ENCODE results near the gene CBFA2T2. TPM values are rescaled to one million over a fixed set of nuclear protein-coding genes. Genes with fewer than 3 reads are reported as not detected.
A peak's percentile ranks its signal among the peaks of the same experiment; 100 is the strongest.
"Not testable (repeated sequence)": the region's sequence is repeated elsewhere in the genome, so short reads cannot be mapped to it uniquely, and the experiment has no call there.

Gene CBFA2T2
- total RNA-seq, 2 experiments from 2014 or later, result 10.2 to 10.9 TPM

DNA sequence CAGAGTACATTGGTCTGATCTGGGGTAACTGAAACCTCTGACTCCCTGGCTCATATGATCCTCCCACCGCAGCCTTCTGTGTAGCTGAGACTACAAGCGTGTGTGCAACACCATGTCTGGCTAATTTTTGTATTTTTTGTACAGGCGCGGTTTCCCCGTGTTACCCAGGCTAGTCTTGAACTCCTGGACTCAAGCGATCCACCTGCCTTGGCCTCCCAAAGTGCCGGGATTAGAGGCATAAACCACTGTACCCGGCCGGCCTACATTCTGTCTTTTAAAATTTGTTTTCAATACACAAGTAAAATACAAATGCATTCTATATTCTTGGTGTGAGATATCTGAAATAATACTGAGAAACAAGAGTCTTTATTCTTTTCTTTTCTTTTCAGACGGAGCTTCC is 1.7 kb upstream of the CBFA2T2 start:
- POLR2A ChIA-PET, result no interaction called here
- Mint-ChIP-seq H3K4me3 (peak overlapping the region; percentile 15), H3K9me3 (no peaks in the 10 kb centered on the region), H3K27me3 (no peaks in the 10 kb centered on the region), H3K4me1 (ENCODE audit: low read depth) (peaks cover 10% of the 10 kb centered on the region), H3K36me3 (ENCODE audit: low read depth) (no peaks in the 10 kb centered on the region), H3K27ac (peak overlapping the region; percentile 46)
- DNase-seq, result no peak
- TF ChIP-seq, protein P1, sequence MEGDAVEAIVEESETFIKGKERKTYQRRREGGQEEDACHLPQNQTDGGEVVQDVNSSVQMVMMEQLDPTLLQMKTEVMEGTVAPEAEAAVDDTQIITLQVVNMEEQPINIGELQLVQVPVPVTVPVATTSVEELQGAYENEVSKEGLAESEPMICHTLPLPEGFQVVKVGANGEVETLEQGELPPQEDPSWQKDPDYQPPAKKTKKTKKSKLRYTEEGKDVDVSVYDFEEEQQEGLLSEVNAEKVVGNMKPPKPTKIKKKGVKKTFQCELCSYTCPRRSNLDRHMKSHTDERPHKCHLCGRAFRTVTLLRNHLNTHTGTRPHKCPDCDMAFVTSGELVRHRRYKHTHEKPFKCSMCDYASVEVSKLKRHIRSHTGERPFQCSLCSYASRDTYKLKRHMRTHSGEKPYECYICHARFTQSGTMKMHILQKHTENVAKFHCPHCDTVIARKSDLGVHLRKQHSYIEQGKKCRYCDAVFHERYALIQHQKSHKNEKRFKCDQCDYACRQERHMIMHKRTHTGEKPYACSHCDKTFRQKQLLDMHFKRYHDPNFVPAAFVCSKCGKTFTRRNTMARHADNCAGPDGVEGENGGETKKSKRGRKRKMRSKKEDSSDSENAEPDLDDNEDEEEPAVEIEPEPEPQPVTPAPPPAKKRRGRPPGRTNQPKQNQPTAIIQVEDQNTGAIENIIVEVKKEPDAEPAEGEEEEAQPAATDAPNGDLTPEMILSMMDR (IDR thresholded peaks at IDR 0.05), result no peak
- no peak for ATAC-seq
- CTCF ChIA-PET, result interaction anchor here (2.2 to 3.2 kb wide), 2 partner anchors 31 to 179 kb away, joined by 10 to 13 read pairs; partner anchors contain the start of gene ACTL10
- intact Hi-C loops (cut with micrococcal nuclease), result no loop called here

DNA sequence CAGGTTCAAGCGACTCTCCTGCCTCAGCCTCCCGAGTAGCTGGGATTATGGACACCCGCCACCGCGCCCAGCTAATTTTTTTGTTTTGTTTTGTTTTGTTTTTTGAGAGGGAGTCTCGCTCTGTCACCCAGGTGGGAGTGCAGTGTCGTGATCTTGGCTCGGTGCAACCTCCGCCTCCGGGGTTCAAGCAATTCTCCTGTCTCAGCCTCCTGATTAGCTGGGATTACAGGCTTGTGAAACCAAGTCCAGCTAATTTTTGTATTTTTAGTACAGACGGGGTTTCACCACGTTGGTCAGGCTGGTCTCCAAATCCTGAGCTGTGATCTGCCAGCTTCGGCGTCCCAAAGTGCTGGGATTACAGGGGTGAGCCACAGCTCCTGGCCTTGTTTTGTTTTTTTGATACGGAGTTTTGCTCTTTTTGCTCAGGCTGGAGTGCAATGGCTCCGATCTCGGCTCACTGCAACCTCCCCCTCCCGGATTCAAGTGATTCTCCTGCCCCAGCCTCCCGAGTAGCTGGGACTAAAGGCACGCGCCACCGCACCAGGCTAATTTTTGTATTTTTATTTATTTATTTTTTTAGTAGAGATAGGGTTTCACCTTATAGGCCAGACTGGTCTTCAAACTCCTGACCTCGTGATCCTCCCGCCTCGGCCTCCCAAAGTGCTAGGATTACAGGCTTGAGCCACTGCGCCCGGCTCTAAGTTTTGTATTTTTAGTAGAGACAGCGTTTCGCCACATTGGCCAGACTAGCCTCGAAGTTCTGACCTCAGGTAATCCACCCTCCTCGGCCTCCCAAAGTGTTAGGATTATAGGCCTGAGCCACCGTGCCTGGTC is 1.0 kb upstream of the CBFA2T2 start:
- DNase-seq; ATAC-seq; H3K27me3 Mint-ChIP-seq; H3K36me3 Mint-ChIP-seq (ENCODE audit: low read depth); intact Hi-C loops (cut with micrococcal nuclease); H3K9me3 Mint-ChIP-seq: not testable (repeated sequence)
- H3K27ac Mint-ChIP-seq, result peak overlapping the region; percentile 63
- CTCF ChIA-PET, result interaction anchor here (0.7 to 3.2 kb wide), 7 partner anchors 12 to 194 kb away, joined by 3 to 13 read pairs (median 4); partner anchors contain the start of genes ACTL10 and SNTA1
- H3K4me3 Mint-ChIP-seq, result peak overlapping the region; percentile 82
- peaks cover 11% of the 10 kb centered on the region for H3K4me1 Mint-ChIP-seq (ENCODE audit: low read depth)
- POLR2A ChIA-PET, result interaction anchor here (0.7 to 1.5 kb wide), 2 partner anchors 45 to 613 kb away, joined by 3 to 5 read pairs; partner anchors contain the start of gene SNTA1

DNA sequence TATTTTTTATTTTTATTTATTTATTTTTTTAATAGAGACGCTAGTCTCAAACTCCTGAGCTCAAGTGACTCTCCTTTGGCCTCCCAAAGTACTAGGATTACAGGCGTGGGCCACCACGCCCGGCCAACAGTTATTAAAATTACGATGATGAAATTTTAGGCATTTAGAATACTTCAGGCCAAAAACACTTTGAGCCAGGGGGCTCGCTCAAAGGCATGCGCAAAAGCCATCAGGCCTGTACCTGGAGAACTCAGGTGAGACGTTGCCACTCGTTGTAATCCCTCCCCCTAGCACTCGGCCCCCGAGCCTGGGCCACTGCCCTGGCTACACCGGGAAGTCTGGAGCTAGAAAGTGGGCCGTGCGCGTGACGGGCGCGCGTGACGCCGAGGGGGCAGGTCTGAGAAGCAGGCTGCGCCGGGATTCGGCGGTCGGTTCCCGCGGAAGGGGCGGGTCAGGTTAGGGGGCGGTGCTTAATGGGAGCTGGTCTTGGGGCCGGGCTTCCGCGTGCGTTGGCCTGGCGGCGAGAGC is 337 bp upstream of the CBFA2T2 start:
- ChIA-PET POLR2A (interaction anchor here (0.7 to 1.5 kb wide), 5 partner anchors 45 to 613 kb away, joined by 3 to 5 read pairs (median 3); partner anchors contain the start of gene SNTA1), CTCF (interaction anchor here (0.7 to 3.2 kb wide), 8 partner anchors 11 to 193 kb away, joined by 3 to 13 read pairs (median 4); partner anchors contain the start of genes ACTL10 and SNTA1)
- H3K36me3 Mint-ChIP-seq (ENCODE audit: low read depth), result no peaks in the 10 kb centered on the region
- intact Hi-C loops (cut with micrococcal nuclease), result no loop called here
- H3K4me1 Mint-ChIP-seq (ENCODE audit: low read depth), result peaks cover 11% of the 10 kb centered on the region
- DNase-seq (peak; percentile 99), ATAC-seq (peak; percentile 99)
- H3K9me3 Mint-ChIP-seq, result no peaks in the 10 kb centered on the region
- peak overlapping the region; percentile 82 for H3K4me3 Mint-ChIP-seq
- H3K27ac Mint-ChIP-seq, result peak overlapping the region; percentile 86
- H3K27me3 Mint-ChIP-seq, result no peaks in the 10 kb centered on the region
- TF ChIP-seq, protein P1 (IDR thresholded peaks at IDR 0.05), result no peak

DNA sequence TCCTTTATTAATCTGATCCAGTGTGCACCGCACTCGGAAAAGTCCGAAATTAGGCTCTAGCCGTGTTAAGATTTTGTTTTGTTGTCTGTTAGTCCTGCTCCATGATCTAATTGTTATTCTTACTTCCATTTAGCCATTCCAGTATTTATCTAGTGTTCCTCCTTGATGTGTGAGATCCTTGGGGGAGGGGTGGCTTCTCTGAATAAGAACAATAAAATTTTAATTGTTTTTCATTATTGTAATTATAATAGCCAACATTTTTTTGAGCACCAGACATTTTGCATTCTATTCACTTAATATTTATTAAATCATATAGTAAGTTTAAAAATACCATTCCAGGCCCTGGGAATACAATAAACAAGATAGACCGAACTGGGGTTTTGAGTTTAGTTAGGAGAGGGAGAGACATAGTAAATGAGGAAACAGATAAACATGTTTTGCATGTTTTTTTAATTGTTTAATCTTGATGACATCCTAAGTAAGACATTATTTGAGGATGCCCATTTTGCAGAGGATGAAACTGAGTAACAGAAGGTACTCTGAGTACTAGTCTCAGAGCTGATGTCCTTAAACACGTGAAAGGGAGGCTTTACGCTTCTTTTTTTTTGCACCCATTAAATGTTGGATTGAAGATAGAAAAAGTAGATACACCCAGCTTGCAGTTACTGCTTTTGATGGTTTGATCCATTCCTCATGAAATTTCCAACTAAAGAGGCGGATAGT is 1.2 kb downstream of the CBFA2T2 start:
- ChIA-PET CTCF (interaction anchor here (0.8 kb wide), 1 partner anchor 16 kb away, joined by 3 read pairs; no protein-coding TSS in a partner anchor), POLR2A (interaction anchor here (0.6 kb wide), 1 partner anchor 914 kb away, joined by 4 read pairs; no protein-coding TSS in a partner anchor)
- Mint-ChIP-seq H3K36me3 (ENCODE audit: low read depth) (no peaks in the 10 kb centered on the region), H3K4me3 (peak overlapping the region; percentile 82), H3K4me1 (ENCODE audit: low read depth) (peaks cover 16% of the 10 kb centered on the region), H3K27me3 (no peaks in the 10 kb centered on the region), H3K9me3 (no peaks in the 10 kb centered on the region), H3K27ac (peak overlapping the region; percentile 75)
- ATAC-seq, result no peak
- DNase-seq, result no peak
- intact Hi-C loops (cut with micrococcal nuclease), result no loop called here
- TF ChIP-seq, protein P1 (IDR thresholded peaks at IDR 0.05), result no peak

DNA sequence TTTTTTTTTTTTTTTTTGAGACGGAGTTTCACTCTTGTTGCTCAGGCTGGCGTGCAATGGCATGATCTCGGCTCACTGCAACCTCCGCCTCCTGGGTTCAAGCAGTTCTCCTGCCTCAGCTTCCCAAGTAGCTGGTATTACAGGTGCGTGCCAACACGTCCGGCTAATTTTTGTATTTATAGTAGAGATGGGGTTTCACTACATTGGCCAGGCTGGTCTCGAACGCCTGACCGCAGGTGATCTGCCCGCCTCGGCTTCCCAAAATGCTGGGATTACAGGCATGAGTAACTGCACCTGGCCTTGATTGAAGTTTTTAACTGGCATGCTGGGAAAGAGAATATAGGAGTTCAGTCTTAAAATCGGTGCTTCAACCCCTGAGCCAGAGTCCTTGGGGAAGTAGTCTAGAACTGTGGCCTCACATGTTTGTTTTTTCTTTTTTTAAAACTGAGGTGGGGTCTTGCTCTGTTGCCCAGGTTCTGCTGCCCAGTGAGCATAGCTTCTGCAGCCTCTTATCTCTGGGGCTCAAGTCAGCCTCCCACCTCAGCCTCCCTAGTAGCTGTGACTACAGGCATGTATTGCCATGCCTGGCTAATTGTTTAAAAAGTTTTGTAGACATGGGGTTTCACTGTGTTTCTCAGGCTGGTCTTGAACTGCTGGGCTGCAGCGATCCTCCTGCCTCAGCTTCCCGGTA is 3.3 kb downstream of the CBFA2T2 start:
- CTCF ChIA-PET, result no interaction called here
- DNase-seq (no peak), ATAC-seq (no peak)
- intact Hi-C loops (cut with micrococcal nuclease), result no loop called here
- POLR2A ChIA-PET, result no interaction called here
- Mint-ChIP-seq H3K4me3 (no peak overlapping the region), H3K4me1 (ENCODE audit: low read depth) (peaks cover 16% of the 10 kb centered on the region), H3K9me3 (no peaks in the 10 kb centered on the region), H3K36me3 (ENCODE audit: low read depth) (no peaks in the 10 kb centered on the region), H3K27ac (no peak overlapping the region), H3K27me3 (no peaks in the 10 kb centered on the region)
- TF ChIP-seq, protein P1 (IDR thresholded peaks at IDR 0.05), result no peak

DNA sequence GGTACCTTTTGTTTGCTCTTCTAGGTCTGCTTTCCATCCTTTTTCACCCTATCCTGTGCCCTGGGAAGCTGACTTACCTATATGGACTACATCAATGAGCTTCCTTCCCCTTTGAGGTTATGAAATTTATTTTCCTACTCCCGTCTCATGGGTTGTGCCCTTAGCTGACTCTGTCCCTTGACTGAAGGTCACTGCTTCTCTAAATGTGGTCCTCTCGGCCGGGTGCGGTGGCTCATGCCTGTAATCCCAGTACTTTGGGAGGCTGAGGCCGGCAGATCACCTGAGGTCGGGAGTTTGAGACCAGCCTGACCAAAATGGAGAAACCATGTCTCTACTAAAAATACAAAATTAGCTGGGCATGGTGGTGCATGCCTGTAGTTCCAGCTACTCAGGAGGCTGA is 6.9 kb downstream of the CBFA2T2 start:
- DNase-seq; H3K27ac Mint-ChIP-seq; H3K9me3 Mint-ChIP-seq; CTCF ChIA-PET; H3K27me3 Mint-ChIP-seq; ATAC-seq; H3K4me3 Mint-ChIP-seq; intact Hi-C loops (cut with micrococcal nuclease); POLR2A ChIA-PET; H3K36me3 Mint-ChIP-seq (ENCODE audit: low read depth): not testable (repeated sequence)
- peaks cover 19% of the 10 kb centered on the region for H3K4me1 Mint-ChIP-seq (ENCODE audit: low read depth)
